HepG2 (cell line): ENCODE results near the gene TMEM45A. TPM values are rescaled to one million over a fixed set of nuclear protein-coding genes. Genes with fewer than 3 reads are reported as not detected.

Source experiments
- FOXP4 ChIP-seq: sonication (generic); formaldehyde crosslinking; IDR thresholded peaks from 2 replicates; pipeline ENCODE4 v1.4.0; 2020; ENCODE audit warnings: missing genetic modification reagents
- GFI1 ChIP-seq: sonication (generic); formaldehyde crosslinking; IDR thresholded peaks from 2 replicates; pipeline ENCODE4 v1.5.0; 2020; ENCODE audit warnings: missing genetic modification reagents, mild to moderate bottlenecking, borderline replicate concordance
- HNRNPUL1 ChIP-seq: fragments of 200-400 bp; formaldehyde crosslinking; IDR thresholded peaks from 2 replicates; pipeline ENCODE4 v1.6.1; 2017; ENCODE audit warnings: low read depth, mild to moderate bottlenecking, low read length, moderate library complexity
- IRF2 ChIP-seq: IDR thresholded peaks from 2 replicates; pipeline ENCODE4 v1.6.1; 2018; ENCODE audit warnings: missing genetic modification reagents, missing compliant biosample characterization
- KAT8 ChIP-seq: IDR thresholded peaks from 2 replicates; pipeline ENCODE4 v1.6.1; 2016; ENCODE audit warnings: missing genetic modification reagents, missing compliant biosample characterization
- KDM6A ChIP-seq: IDR thresholded peaks from 2 replicates; pipeline ENCODE4 v1.6.1; 2016; ENCODE audit warnings: low read depth
- NCOR1 ChIP-seq: fragments of 200-600 bp; sonication (generic); IDR thresholded peaks from 2 replicates; pipeline ENCODE4 v1.7.0; 2017; ENCODE audit warnings: antibody characterized with exemption, low read length, borderline replicate concordance
- RBFOX2 ChIP-seq: fragments of 200-400 bp; formaldehyde crosslinking; IDR thresholded peaks from 2 replicates; pipeline ENCODE4 v1.6.1; 2017; ENCODE audit warnings: low read depth, mild to moderate bottlenecking, low read length
- ZNF589 ChIP-seq: sonication (generic); formaldehyde crosslinking; conservative IDR thresholded peaks from 2 replicates; pipeline ENCODE4 v1.8.0; 2022; ENCODE audit warnings: mild to moderate bottlenecking, moderate library complexity, missing genetic modification reagents
- polyA plus RNA-seq, 8 experiments: library from polyadenylated mRNA; depleted of rRNA in 3 of 8; stranded (reverse) in 7 of 8; unstranded in 1 of 8; fragments of >200 nt; fragmentation: Illumina TruSeq in 4 of 8; extraction: Trizol in 4 of 8; gene quantifications; 2 replicates each; pipeline versions ENCODE4 v1.2.1 to v1.2.3, GENCODE V29; 2011 to 2016; ENCODE audit warnings: low read depth in 4 of 8, missing spikeins in 1 of 8, mixed read lengths in 1 of 8; ENCODE audit not compliant: insufficient read depth in 1 of 8
- total RNA-seq, 5 experiments: library from RNA; depleted of rRNA; stranded (reverse); fragments of >200 nt; fragmentation: Illumina TruSeq; extraction: Trizol; gene quantifications; 2 replicates each; pipeline ENCODE4 v1.2.3, GENCODE V29; 2016; ENCODE audit warnings: low read depth in 1 of 5
- TF ChIP-seq, protein P1 (sequence below): IDR thresholded peaks from 2 replicates; pipeline ENCODE4 v1.6.1; 2016; ENCODE audit warnings: low read depth, borderline replicate concordance
- TF ChIP-seq, protein P2 (sequence below): sonication (generic); formaldehyde crosslinking; IDR thresholded peaks from 2 replicates; pipeline ENCODE4 v1.5.0; 2020; ENCODE audit warnings: mild to moderate bottlenecking, missing genetic modification reagents

Gene TMEM45A
- total and polyA plus RNA-seq, 2 of the 13 experiments (the other 11 are each of a cell fraction or from before 2014, with no cell fraction given), result 14.8 to 38.5 TPM

DNA sequence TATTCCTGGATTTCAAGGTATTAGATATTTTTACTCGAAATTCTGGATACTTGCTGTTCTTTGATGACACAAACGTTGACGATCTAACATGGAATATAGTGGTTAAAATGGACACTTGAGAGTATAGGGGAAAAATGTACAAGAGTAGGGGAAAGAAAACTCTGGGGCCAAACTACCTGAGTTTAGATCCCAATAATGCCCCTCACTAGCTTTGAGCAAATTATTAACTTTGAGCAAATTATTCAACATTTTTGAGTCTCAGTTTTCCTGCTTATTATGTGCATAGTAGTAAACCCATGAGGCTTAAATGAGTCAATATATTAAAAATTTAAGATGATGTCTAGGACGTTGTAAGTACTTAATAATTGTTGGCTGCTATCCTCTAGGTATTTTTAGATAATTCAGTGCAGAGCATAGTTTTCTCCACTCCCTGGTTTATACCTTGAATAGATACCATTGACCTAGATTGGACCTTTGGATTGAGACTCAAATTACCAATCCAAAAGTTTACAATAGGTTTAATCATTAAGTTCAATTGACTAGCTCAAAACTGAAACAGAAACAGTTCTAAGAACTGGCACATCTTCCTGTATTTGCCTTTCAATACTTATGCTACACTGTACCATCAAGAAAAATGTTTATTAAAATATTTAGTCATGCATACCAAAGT lies 121.4 kb downstream of the TMEM45A start (continued):
- TF ChIP-seq, protein P1, sequence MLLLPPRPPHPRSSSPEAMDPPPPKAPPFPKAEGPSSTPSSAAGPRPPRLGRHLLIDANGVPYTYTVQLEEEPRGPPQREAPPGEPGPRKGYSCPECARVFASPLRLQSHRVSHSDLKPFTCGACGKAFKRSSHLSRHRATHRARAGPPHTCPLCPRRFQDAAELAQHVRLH (CRISPR knock-in tag), result no peak
- TF ChIP-seq, protein P2, sequence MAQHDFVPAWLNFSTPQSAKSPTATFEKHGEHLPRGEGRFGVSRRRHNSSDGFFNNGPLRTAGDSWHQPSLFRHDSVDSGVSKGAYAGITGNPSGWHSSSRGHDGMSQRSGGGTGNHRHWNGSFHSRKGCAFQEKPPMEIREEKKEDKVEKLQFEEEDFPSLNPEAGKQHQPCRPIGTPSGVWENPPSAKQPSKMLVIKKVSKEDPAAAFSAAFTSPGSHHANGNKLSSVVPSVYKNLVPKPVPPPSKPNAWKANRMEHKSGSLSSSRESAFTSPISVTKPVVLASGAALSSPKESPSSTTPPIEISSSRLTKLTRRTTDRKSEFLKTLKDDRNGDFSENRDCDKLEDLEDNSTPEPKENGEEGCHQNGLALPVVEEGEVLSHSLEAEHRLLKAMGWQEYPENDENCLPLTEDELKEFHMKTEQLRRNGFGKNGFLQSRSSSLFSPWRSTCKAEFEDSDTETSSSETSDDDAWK (CRISPR knock-in tag), result no peak
- TF ChIP-seq NCOR1 (peak; percentile 65; the same call in 1 of the 2 replicates), RBFOX2 (peak; percentile 37; the same call in 1 of the 2 replicates), FOXP4 (0 out of 2 replicates have a peak, but pooled peaks have one; percentile 22), GFI1 (CRISPR knock-in tag) (no peak), IRF2 (CRISPR knock-in tag) (peak; percentile 57; the same call in 1 of the 2 replicates), KAT8 (CRISPR knock-in tag) (peak; percentile 52), ZNF589 (no peak), KDM6A (CRISPR knock-in tag) (peak; percentile 63), HNRNPUL1 (peak; percentile 88)
- TF ChIP-seq, all 625 proteins: peak for 25
